Measurements from ENCODE around the gene KCNT2. TPM values are rescaled to one million over a fixed set of nuclear protein-coding genes. Genes with fewer than 3 reads are reported as not detected.

KCNT2 gene
- total and polyA plus RNA-seq, 2 of the 8 experiments (the other 6 are each of a cell fraction or from before 2014, with no cell fraction given): 2.3 to 10.2 TPM

DNA sequence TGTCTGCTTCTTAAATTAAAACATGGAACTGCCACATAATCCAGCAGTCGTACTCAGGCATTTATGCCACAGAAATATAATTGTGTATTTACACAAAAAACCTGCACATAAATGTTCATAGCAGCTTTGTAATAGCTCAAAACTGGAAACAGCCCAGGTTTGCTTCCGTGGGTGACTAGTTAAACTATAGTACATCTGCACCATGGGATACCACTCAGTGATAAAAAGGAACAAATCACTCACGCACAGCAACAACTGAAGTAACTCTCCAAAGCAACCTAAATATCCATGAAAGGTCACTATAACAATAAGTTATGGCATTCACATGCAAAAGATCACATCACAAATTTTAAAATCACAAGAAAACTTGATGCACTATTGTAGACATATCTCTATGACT is 64.4 kb downstream of the KCNT2 start (continued):
- TF ChIP-seq, protein P1, sequence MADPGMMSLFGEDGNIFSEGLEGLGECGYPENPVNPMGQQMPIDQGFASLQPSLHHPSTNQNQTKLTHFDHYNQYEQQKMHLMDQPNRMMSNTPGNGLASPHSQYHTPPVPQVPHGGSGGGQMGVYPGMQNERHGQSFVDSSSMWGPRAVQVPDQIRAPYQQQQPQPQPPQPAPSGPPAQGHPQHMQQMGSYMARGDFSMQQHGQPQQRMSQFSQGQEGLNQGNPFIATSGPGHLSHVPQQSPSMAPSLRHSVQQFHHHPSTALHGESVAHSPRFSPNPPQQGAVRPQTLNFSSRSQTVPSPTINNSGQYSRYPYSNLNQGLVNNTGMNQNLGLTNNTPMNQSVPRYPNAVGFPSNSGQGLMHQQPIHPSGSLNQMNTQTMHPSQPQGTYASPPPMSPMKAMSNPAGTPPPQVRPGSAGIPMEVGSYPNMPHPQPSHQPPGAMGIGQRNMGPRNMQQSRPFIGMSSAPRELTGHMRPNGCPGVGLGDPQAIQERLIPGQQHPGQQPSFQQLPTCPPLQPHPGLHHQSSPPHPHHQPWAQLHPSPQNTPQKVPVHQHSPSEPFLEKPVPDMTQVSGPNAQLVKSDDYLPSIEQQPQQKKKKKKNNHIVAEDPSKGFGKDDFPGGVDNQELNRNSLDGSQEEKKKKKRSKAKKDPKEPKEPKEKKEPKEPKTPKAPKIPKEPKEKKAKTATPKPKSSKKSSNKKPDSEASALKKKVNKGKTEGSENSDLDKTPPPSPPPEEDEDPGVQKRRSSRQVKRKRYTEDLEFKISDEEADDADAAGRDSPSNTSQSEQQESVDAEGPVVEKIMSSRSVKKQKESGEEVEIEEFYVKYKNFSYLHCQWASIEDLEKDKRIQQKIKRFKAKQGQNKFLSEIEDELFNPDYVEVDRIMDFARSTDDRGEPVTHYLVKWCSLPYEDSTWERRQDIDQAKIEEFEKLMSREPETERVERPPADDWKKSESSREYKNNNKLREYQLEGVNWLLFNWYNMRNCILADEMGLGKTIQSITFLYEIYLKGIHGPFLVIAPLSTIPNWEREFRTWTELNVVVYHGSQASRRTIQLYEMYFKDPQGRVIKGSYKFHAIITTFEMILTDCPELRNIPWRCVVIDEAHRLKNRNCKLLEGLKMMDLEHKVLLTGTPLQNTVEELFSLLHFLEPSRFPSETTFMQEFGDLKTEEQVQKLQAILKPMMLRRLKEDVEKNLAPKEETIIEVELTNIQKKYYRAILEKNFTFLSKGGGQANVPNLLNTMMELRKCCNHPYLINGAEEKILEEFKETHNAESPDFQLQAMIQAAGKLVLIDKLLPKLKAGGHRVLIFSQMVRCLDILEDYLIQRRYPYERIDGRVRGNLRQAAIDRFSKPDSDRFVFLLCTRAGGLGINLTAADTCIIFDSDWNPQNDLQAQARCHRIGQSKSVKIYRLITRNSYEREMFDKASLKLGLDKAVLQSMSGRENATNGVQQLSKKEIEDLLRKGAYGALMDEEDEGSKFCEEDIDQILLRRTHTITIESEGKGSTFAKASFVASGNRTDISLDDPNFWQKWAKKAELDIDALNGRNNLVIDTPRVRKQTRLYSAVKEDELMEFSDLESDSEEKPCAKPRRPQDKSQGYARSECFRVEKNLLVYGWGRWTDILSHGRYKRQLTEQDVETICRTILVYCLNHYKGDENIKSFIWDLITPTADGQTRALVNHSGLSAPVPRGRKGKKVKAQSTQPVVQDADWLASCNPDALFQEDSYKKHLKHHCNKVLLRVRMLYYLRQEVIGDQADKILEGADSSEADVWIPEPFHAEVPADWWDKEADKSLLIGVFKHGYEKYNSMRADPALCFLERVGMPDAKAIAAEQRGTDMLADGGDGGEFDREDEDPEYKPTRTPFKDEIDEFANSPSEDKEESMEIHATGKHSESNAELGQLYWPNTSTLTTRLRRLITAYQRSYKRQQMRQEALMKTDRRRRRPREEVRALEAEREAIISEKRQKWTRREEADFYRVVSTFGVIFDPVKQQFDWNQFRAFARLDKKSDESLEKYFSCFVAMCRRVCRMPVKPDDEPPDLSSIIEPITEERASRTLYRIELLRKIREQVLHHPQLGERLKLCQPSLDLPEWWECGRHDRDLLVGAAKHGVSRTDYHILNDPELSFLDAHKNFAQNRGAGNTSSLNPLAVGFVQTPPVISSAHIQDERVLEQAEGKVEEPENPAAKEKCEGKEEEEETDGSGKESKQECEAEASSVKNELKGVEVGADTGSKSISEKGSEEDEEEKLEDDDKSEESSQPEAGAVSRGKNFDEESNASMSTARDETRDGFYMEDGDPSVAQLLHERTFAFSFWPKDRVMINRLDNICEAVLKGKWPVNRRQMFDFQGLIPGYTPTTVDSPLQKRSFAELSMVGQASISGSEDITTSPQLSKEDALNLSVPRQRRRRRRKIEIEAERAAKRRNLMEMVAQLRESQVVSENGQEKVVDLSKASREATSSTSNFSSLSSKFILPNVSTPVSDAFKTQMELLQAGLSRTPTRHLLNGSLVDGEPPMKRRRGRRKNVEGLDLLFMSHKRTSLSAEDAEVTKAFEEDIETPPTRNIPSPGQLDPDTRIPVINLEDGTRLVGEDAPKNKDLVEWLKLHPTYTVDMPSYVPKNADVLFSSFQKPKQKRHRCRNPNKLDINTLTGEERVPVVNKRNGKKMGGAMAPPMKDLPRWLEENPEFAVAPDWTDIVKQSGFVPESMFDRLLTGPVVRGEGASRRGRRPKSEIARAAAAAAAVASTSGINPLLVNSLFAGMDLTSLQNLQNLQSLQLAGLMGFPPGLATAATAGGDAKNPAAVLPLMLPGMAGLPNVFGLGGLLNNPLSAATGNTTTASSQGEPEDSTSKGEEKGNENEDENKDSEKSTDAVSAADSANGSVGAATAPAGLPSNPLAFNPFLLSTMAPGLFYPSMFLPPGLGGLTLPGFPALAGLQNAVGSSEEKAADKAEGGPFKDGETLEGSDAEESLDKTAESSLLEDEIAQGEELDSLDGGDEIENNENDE (IDR thresholded peaks at IDR 0.05; ENCODE audit: insufficient replicate concordance, low read length): no peak
- no peak for TF ChIP-seq TAF1 (IDR thresholded peaks at IDR 0.05; ENCODE audit: low read depth, low read length)
- TF ChIP-seq CHD1 (IDR thresholded peaks at IDR 0.05; ENCODE audit: low read depth, low read length): no peak
- TF ChIP-seq NANOG (IDR thresholded peaks at IDR 0.05; ENCODE audit: insufficient read depth, low read depth, low read length, poor library complexity, severe bottlenecking): no peak
- TF ChIP-seq PHF8 (conservative IDR thresholded peaks at IDR 0.05; ENCODE audit: low read depth, low read length): no peak
- no peak for TF ChIP-seq TCF12 (IDR thresholded peaks at IDR 0.05; ENCODE audit: low read depth, low read length)
- no peak for TF ChIP-seq POU5F1 (IDR thresholded peaks at IDR 0.05; ENCODE audit: low read depth, low read length)
- no peak for TF ChIP-seq POLR2A (IDR thresholded peaks at IDR 0.05; ENCODE audit: control extremely low read depth in 1 of 2, low read depth in 2 of 2, low read length in 2 of 2)
- TF ChIP-seq RFX5 (IDR thresholded peaks at IDR 0.05; ENCODE audit: borderline replicate concordance, low read depth, low read length): no peak
- no peak for TF ChIP-seq SIRT6 (IDR thresholded peaks at IDR 0.05; ENCODE audit: low read length)
- no peak for TF ChIP-seq FOSL1 (IDR thresholded peaks at IDR 0.05; ENCODE audit: insufficient read depth, low read depth, low read length)
- no peak for TF ChIP-seq JUND (IDR thresholded peaks at IDR 0.05; ENCODE audit: low read length)
- TF ChIP-seq KDM4A (IDR thresholded peaks at IDR 0.05; ENCODE audit: low read depth, low read length, severe bottlenecking): no peak

Data from H1 (cell line).